HG03103 (cell line): ENCODE results near the gene PRM2.
A peak's percentile ranks its signal among the peaks of the same experiment; 100 is the strongest.

ENCODE experiments used
- ATAC-seq: cut with Tn5 transposase; IDR thresholded peaks from one replicate; pipeline ENCODE4 v1.9.1; 2021; ENCODE audit warnings: low read depth; ENCODE audit not compliant: unreplicated experiment

The PRM2 gene

DNA sequence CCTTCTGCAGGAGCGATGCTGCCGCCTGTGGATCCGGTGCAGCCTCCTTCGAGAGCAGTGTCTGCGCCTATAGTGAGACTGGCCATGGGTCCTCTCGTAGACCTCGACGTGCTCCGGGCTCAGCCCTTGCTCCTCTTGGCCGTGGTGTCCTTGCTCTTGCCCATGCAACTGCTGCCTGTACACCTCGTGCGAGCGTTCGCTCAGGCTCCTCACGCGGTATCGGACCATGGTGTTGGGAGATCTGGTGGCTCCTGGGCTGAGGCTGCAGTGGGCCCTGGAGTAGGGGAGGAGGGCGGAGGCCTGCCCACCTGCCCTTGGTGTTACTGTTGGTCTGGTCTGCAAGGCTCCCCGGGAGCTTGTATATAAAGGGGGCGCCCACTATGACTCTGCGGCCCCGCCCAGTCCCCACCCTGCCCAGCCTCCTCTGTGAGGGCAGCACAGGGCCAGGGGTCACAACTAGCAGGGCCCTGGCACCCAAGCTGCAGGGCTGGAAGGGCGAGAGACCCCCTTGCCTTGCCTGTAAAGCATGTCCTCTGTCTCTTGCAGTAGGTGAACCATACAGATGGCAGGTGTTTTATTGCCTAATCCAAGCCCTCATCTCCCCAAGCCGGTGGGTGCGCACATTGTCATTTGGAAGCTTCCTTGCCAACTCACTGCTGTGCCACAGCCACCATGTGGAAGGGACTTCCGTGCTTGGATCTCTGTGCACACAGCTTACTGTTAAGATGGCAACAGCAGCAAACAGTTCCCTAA lies at the start of gene PRM2:
Gene PRM2 (minus strand): TSS at position 338 of the 753 bp plus-strand sequence. CDS start 110 bp downstream, at position 228.
- ATAC-seq = no peak

DNA sequence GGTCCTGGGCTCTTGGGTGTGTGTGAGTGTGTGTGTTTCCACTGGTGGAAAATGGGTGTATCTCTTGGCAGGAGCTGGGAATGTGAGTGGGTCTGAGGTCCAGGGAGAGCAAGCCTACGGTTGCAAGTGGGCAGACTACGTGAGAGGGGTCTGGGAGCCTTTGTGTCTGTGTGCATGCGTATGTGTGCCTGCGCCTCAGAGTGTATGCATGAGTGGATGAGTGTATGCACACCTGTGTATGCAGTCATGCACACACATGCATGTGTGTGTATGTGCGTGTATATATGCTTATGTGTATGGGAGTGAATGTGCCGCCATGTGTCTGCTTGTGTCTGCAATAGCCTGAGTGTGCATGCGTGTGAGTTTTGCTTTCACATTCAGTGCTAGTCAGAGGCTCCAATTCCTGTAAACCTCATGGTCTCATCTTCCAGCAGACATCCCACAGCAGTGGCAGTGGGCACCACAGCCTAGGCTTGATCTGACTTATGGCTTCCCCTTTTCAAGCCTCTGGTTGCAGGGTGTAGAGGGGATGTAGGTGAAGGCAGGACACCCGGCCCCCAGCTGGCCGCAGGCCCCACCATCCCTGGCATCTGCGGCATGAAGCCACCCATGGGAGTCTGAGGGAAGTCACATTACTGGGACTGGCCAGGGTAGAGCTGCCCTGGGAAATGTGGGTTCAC lies 49.3 kb upstream of the PRM2 start:
- ATAC-seq = no peak

GRCh38 chr16:11323551-11324336 lies 47.5 kb upstream of the PRM2 start:
- ATAC-seq = no peak

DNA sequence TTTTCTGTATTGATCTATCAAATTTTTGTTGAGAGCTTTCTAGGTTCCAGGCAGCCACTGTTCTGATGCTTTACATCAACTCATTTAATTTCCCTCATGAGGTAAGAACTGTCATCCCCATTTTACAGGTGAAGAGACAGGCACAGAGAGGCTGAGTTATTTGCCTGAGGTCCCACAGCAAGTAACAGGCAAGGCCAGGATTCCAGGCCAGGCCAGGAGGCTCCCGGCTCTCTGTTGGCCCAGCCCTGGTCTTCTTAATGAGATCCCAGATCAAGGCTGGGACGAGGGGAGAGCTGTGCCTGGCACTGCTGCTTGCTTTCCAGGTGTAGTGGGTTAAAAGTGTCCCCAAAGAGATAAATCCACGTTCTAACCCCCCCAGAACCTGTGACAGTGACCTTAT lies 46.5 kb upstream of the PRM2 start:
- no peak for ATAC-seq

GRCh38 chr16:11321662-11322061 lies 45.4 kb upstream of the PRM2 start:
- no peak for ATAC-seq

GRCh38 chr16:11320170-11320569 lies 43.9 kb upstream of the PRM2 start:
- ATAC-seq = no peak

DNA sequence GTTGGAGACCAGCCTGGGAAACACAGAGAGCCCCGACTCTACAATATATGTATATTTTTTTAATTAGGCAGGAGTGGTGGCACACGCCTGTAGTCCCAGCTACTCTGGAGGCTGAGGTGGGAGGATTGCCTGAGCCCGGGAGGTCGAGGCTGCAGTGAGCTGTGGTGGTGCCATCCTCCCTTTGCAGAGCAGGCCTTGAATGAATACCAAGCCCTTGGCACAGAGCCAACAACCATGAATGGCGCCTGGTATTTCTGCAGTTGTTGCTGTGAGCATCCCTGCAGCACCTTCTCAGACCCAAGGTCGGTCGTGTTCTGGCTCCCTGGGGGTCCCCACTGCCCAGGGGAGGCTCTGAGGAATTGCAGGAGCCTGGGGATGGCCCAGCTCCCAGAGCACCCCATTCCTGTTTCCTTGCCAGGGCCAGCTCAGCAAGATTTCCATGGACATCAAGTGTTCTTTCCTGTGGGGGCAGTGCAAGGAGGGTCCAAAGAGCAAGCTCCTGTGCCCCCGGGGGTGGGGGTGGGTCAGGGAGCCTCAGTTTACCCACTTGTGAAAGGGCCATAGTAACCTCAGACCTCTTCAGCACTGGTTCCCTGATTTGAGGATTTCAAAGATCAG lies 43.4 kb upstream of the PRM2 start:
- ATAC-seq = no peak

DNA sequence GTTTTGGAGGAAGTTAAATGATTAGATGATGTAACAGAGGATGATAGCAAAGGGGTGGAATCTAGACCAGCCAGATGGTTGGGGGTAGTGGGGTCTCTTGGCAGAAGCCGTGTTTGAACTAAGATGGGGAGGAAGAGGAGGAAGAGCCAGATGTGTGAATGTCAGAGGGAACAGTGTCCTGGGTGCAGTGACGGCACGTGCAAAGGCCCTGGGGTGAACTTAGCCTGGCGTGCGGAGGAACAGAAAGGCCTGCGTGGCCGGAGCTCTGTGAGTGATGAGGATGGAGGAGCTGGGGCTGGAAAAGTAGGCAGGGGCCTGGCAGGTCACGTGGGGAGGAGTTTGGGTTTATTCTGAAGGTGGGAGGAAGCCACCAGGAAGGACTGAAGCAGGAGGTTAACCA lies 42.5 kb upstream of the PRM2 start:
- ATAC-seq = no peak

- no peak for ATAC-seq
Observed at GRCh38 chr16:11316331-11317015, 40.2 kb upstream of the PRM2 start.

DNA sequence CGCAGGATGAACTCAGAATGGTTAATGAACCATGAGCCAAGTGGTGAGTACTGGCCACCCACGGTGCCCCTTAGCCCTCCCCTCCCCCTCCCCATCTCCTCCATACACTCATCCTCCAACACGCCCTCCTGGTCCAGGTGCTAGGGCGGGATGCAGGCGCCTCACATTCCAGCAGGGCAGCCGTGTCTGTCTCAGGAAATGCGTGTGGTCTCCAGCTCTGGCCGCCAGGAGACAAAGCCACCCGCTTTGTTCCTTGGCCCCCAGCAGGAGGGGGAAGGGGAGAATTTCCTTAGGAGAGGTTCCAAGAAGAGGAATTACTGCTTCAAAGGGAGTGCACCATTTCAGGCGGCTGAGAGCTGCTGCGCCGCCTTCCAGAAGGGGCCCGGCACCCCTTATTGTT lies 39.2 kb upstream of the PRM2 start:
- no peak for ATAC-seq

GRCh38 chr16:11314309-11314894 lies 38.1 kb upstream of the PRM2 start:
- no peak for ATAC-seq

DNA sequence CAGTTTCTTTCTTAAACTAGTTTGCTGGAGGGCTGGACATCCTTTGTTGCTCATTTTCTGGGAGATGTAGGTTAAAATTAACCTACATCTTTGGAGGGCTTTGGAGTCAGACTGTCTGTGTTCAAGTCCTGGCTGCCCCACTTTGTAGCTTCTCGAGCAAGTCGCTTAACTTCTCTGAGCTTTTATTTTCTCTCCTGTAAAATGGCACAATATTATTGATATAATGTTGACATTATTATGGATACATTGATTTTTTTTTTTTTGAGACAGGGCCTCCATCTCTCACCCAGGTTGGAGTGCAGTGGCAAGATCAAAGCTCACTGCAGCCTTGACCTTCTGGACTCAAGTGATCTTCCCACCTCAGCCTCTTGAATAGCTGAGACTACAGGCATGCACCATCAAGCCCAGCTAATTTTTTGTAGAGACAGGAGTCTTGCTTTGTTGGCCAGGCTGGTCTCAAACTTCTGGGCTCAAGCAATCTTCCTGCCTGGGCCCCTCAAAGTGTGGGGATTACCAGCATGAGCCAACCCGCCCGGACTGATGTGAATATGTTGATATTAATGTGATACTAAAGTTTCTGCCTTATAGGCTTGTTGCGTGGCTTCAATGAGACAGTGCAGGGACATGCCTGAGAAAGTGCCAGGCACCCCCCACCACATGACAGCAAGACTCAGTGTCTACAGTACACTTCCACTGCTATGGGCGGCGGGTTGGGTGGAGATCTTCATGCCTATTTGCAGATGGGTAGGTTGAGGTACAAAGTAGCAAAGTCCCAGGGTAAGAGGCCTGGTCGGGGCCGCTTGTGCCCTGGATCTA lies 37.4 kb upstream of the PRM2 start:
- no peak for ATAC-seq

DNA sequence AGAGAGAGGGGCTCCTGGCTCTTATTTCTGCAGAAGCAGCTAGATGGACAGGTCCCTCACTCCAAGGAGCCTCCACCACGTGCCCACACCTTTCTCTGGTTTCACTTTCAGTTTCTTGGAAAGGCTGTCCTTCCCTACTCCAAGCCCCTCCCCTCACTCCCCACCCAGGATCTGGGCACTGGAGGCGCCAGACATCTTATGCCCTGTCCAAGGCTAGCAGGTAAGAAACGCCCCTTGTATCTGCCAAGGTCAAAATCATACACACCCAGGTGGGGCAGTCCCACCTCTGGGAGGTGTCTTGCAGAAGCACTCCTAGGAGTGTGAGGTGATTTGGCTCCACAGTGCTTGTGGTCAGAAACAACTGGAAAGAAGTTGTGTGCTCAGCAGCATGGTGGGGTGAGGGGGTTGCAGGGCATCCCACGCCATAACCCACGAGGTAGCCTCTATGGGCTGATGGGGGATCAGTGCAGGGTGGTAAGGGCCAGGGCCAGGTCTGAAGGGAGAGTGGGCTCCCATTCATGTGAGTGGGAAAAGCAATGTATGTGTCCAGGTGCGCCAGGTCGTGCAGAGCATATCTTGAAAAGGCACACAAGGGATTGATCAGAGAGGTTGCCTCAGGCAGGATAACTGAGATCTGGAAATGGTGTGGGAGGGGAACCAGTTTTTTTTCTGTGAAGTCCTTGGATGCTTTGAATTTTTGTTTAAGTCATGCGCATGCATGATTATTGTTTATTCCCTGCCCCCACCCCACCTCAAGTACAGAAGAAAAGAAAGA lies 36.6 kb upstream of the PRM2 start:
- no peak for ATAC-seq

GRCh38 chr16:11310997-11311561 lies 34.8 kb upstream of the PRM2 start:
- peak; percentile 37 for ATAC-seq

GRCh38 chr16:11310634-11310977 lies 34.3 kb upstream of the PRM2 start:
- no peak for ATAC-seq

GRCh38 chr16:11309895-11310633 lies 33.8 kb upstream of the PRM2 start:
- no peak for ATAC-seq

- ATAC-seq = no peak
Observed at GRCh38 chr16:11308493-11309283, 32.4 kb upstream of the PRM2 start.
